IMR-90 (cell line): ENCODE data around the gene NUP88. TPM values are rescaled to one million over a fixed set of nuclear protein-coding genes. Genes with fewer than 3 reads are reported as not detected.

ENCODE experiments used
- ATAC-seq: fragments of 200-7000 bp; cut with Tn5 transposase; 2 replicates; pipeline ENCODE4 v1.9.1; 2020; ENCODE audit warnings: low read depth, mild to moderate bottlenecking, moderate library complexity
- BruUV-seq: library from RNA; stranded (reverse); fragments of 400-500 nt; replicated peaks from 2 replicates; lab custom pipeline; 2021; lab: Mats Ljungman, UMichigan
- CTCF ChIA-PET: fragments of 300-600 bp; formaldehyde crosslinking; extraction: SDS; loops from one replicate; lab custom pipeline; 2021; ENCODE audit warnings: antibody characterized with exemption; lab: Yijun Ruan, JAX
- POLR2A ChIA-PET: fragments of 300-600 bp; sonication (Branson Sonifier 250); formaldehyde crosslinking; loops from one replicate; lab custom pipeline; 2022; ENCODE audit warnings: antibody characterized with exemption; ENCODE audit not compliant: unreplicated experiment; lab: Charles Lee
- DNase-seq: peaks from one replicate; pipeline ENCODE4 v3.0.0; 2013
- H2AFZ ChIP-seq: replicated peaks from 2 replicates; pipeline ENCODE3; 2013; ENCODE audit warnings: low read length, mild to moderate bottlenecking; ENCODE audit not compliant: poor library complexity
- H2AK5ac ChIP-seq: 2 replicates; pipeline ENCODE4 v1.6.1; 2013; ENCODE audit warnings: low read depth, low read length, inconsistent platforms
- H2AK9ac ChIP-seq: replicated peaks from 2 replicates; pipeline ENCODE3; 2013; ENCODE audit warnings: mild to moderate bottlenecking, low read depth, low read length, moderate library complexity; ENCODE audit not compliant: poor library complexity
- H2BK120ac ChIP-seq: 2 replicates; pipeline ENCODE4 v1.6.1; 2013; ENCODE audit warnings: low read depth, low read length, inconsistent platforms
- H2BK15ac ChIP-seq: 3 replicates; pipeline ENCODE4 v1.6.1; 2013; ENCODE audit warnings: low read depth, low read length, inconsistent platforms
- H2BK20ac ChIP-seq: 2 replicates; pipeline ENCODE4 v1.6.1; 2013; ENCODE audit warnings: low read depth, mild to moderate bottlenecking, inconsistent platforms, low read length, moderate library complexity
- H2BK5ac ChIP-seq: 2 replicates; pipeline ENCODE4 v1.6.1; 2013; ENCODE audit warnings: mild to moderate bottlenecking, low read depth, low read length, inconsistent platforms; ENCODE audit not compliant: poor library complexity, severe bottlenecking
- H3K14ac ChIP-seq: replicated peaks from 2 replicates; pipeline ENCODE4 v1.6.1; 2013; ENCODE audit warnings: low read depth, low read length, inconsistent platforms
- H3K18ac ChIP-seq: 2 replicates; pipeline ENCODE4 v1.6.1; 2013; ENCODE audit warnings: low read depth, low read length, control low read depth
- H3K23ac ChIP-seq: 2 replicates; pipeline ENCODE4 v1.6.1; 2013; ENCODE audit warnings: low read depth, low read length, inconsistent platforms
- H3K27ac ChIP-seq: 2 replicates; pipeline ENCODE4 v1.5.1; 2013; ENCODE audit warnings: mild to moderate bottlenecking, control low read depth, low read length; ENCODE audit not compliant: insufficient read depth
- H3K27me3 ChIP-seq: 2 replicates; pipeline ENCODE4 v1.6.1; 2013; ENCODE audit warnings: low read length; ENCODE audit not compliant: control insufficient read depth, insufficient read depth
- H3K36me3 ChIP-seq: 2 replicates; pipeline ENCODE4 v1.6.1; 2013; ENCODE audit warnings: low read length, mixed read lengths; ENCODE audit not compliant: control insufficient read depth, insufficient read depth
- H3K4ac ChIP-seq: 2 replicates; pipeline ENCODE4 v1.6.1; 2013; ENCODE audit warnings: low read depth, low read length, inconsistent platforms
- H3K4me1 ChIP-seq: 2 replicates; pipeline ENCODE4 v1.6.1; 2013; ENCODE audit warnings: low read length, mixed read lengths; ENCODE audit not compliant: control insufficient read depth, insufficient read depth
- H3K4me2 ChIP-seq: 2 replicates; pipeline ENCODE4 v1.6.1; 2013; ENCODE audit warnings: low read depth, mild to moderate bottlenecking, control low read depth, low read length, moderate library complexity
- H3K4me3 ChIP-seq: 2 replicates; pipeline ENCODE4 v1.5.1; 2013; ENCODE audit warnings: low read depth, mild to moderate bottlenecking, control low read depth, low read length, moderate library complexity; ENCODE audit not compliant: insufficient read depth
- H3K56ac ChIP-seq: 2 replicates; pipeline ENCODE4 v1.6.1; 2013; ENCODE audit warnings: low read length, inconsistent platforms; ENCODE audit not compliant: insufficient read depth; ENCODE audit errors: extremely low read depth
- H3K79me1 ChIP-seq, 2 experiments: 2 replicates each; pipeline ENCODE4 v1.6.1; 2013; ENCODE audit warnings: low read length in 2 of 2, inconsistent platforms in 1 of 2, low read depth in 1 of 2
- H3K9ac ChIP-seq: 2 replicates; pipeline ENCODE4 v1.6.1; 2013; ENCODE audit warnings: low read depth, low read length, control low read depth
- H3K9me1 ChIP-seq: 2 replicates; pipeline ENCODE4 v1.6.1; 2013; ENCODE audit warnings: low read length, inconsistent platforms; ENCODE audit not compliant: insufficient read depth
- H3K9me3 ChIP-seq: 2 replicates; pipeline ENCODE4 v1.6.1; 2013; ENCODE audit warnings: low read length; ENCODE audit not compliant: control insufficient read depth, insufficient read depth
- H4K20me1 ChIP-seq: 2 replicates; pipeline ENCODE4 v1.6.1; 2013; ENCODE audit warnings: low read length, inconsistent platforms; ENCODE audit not compliant: insufficient read depth
- H4K5ac ChIP-seq: 2 replicates; pipeline ENCODE4 v1.6.1; 2013; ENCODE audit warnings: mild to moderate bottlenecking, low read depth, low read length, control low read depth
- H4K8ac ChIP-seq, 2 experiments: 2 replicates each; pipeline ENCODE4 v1.6.1; 2013; ENCODE audit warnings: low read depth in 2 of 2, low read length in 2 of 2, control low read depth in 1 of 2, inconsistent platforms in 1 of 2
- H4K91ac ChIP-seq: 2 replicates; pipeline ENCODE4 v1.6.1; 2013; ENCODE audit warnings: low read depth, low read length, inconsistent platforms; ENCODE audit not compliant: insufficient read depth
- BHLHE40 ChIP-seq: fragments of 150-350 bp; IDR thresholded peaks from 2 replicates; pipeline ENCODE4 v1.6.1; 2016; ENCODE audit warnings: mild to moderate bottlenecking, low read depth, low read length
- CEBPB ChIP-seq: IDR thresholded peaks from 2 replicates; pipeline ENCODE4 v1.6.1; 2012; ENCODE audit warnings: low read depth, low read length, improper control_type of control experiment
- MAFK ChIP-seq: IDR thresholded peaks from 2 replicates; pipeline ENCODE4 v1.6.1; 2012; ENCODE audit warnings: low read depth, low read length, improper control_type of control experiment
- MXI1 ChIP-seq: IDR thresholded peaks from 2 replicates; pipeline ENCODE4 v1.6.1; 2012; ENCODE audit warnings: low read depth, mild to moderate bottlenecking, low read length, moderate library complexity, borderline replicate concordance
- NFE2L2 ChIP-seq: fragments of 150-350 bp; IDR thresholded peaks from 2 replicates; pipeline ENCODE4 v1.6.1; 2016; ENCODE audit warnings: low read depth, mild to moderate bottlenecking, low read length
- RFX5 ChIP-seq: IDR thresholded peaks from 2 replicates; pipeline ENCODE4 v1.8.0; 2012; ENCODE audit warnings: low read depth, mild to moderate bottlenecking, low read length, moderate library complexity
- SMC3 ChIP-seq: fragments of 150-350 bp; IDR thresholded peaks from 2 replicates; pipeline ENCODE4 v1.6.1; 2016; ENCODE audit warnings: low read depth, mild to moderate bottlenecking, antibody characterized with exemption, low read length, moderate library complexity
- WGBS, 2 experiments: methylation state at CpG; one replicate each; pipeline versions ENCODE4 v1.1.5 to v1.1.7; 2013; ENCODE audit warnings: missing lambda C conversion rate in 2 of 2; ENCODE audit not compliant: insufficient read length in 1 of 2; ENCODE audit errors: extremely low coverage in 2 of 2; 5-methylcytosine and 5-hydroxymethylcytosine counted together
- dilution Hi-C: fragments of 300-500 bp; cut with HindIII; formaldehyde crosslinking; loops from one replicate; pipeline ENCODE4 v1.14.3; 2018; ENCODE audit warnings: low sequenced_read_pairs; ENCODE audit not compliant: unreplicated experiment
- in situ Hi-C: fragments of 300-500 bp; cut with MboI; formaldehyde crosslinking; loops from 3 replicates; pipeline ENCODE4 v1.14.3; 2019; ENCODE audit warnings: low sequenced_read_pairs, inconsistent platforms, mixed read lengths
- intact Hi-C: fragments of 100-400 bp; cut with micrococcal nuclease; formaldehyde crosslinking; loops from 2 replicates; pipeline ENCODE4 v1.10.0; 2022
- polyA plus RNA-seq, 3 experiments: library from polyadenylated mRNA; depleted of rRNA; stranded (reverse); fragments of >200 nt; gene quantifications; 2 replicates each; pipeline ENCODE4 v1.2.3, GENCODE V29; 2012; ENCODE audit warnings: low replicate concordance in 1 of 3
- total RNA-seq: library from RNA; depleted of rRNA; stranded (reverse); fragments of >200 nt; gene quantifications from 2 replicates; pipeline ENCODE4 v1.2.3, GENCODE V29; 2012
- TF ChIP-seq, protein P1 (sequence below): fragments of 150-350 bp; IDR thresholded peaks from 2 replicates; pipeline ENCODE4 v1.6.1; 2017; ENCODE audit warnings: mild to moderate bottlenecking, antibody characterized with exemption, low read length, low read depth

The NUP88 gene
- total and polyA plus RNA-seq, 2 of the 4 experiments (the other 2 are of a cell fraction): 57.0 to 83.7 TPM

DNA sequence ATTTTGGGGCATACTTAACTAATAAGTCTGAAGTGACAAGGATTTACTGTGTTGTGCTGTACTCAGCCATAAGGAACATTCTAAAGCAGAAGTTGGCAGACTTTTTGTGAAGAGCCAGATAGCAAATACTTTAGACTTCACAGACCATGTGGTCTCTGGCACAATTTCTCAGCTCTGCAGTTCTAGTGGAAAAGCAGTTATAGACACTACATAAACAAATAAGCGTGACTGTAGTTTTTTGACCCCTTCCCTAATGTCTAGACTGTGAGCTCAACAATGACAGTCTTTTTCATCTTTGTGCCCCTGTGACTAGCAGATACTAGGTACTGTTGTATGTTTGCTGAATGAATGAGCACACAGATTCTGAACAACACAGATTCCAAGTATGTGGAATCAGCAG, 5.4 kb upstream of the NUP88 start:
- H3K27ac ChIP-seq: no peak overlapping the region
- no peak; the same call in 1 of the 2 replicates for ATAC-seq
- H3K36me3 ChIP-seq: peaks cover 45% of the 10 kb centered on the region
- no CpG with 5 or more reads among the region's 1 CpG for WGBS, 2 experiments
- TF ChIP-seq MAFK (no peak), NFE2L2 (no peak), CEBPB (no peak), SMC3 (no peak), MXI1 (peak; percentile 40; the same call in 1 of the 2 replicates), BHLHE40 (0 out of 2 replicates have a peak, but pooled peaks have one; percentile 10), RFX5 (no peak)
- TF ChIP-seq, protein P1, sequence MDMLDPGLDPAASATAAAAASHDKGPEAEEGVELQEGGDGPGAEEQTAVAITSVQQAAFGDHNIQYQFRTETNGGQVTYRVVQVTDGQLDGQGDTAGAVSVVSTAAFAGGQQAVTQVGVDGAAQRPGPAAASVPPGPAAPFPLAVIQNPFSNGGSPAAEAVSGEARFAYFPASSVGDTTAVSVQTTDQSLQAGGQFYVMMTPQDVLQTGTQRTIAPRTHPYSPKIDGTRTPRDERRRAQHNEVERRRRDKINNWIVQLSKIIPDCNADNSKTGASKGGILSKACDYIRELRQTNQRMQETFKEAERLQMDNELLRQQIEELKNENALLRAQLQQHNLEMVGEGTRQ: no peak
- ChIA-PET POLR2A (no interaction called here), CTCF (no interaction called here)
- H2AK5ac ChIP-seq: no peak overlapping the region
- DNase-seq: peak; percentile 69
- H2AFZ ChIP-seq: no peak overlapping the region
- no peak overlapping the region for H3K4me2 ChIP-seq
- H3K9ac ChIP-seq: no peak overlapping the region
- no peak overlapping the region for H4K5ac ChIP-seq
- H2BK20ac ChIP-seq: no peak overlapping the region
- H3K27me3 ChIP-seq: no peaks in the 10 kb centered on the region
- no peak overlapping the region for H2BK5ac ChIP-seq
- intact Hi-C loops: no loop called here
- no peak overlapping the region for H3K4me3 ChIP-seq
- H3K4ac ChIP-seq: no peak overlapping the region
- dilution Hi-C loops: no loop called here
- H3K56ac ChIP-seq: no peak overlapping the region
- H3K4me1 ChIP-seq: peaks cover 6% of the 10 kb centered on the region
- in situ Hi-C loops: no loop called here
- H2BK15ac ChIP-seq: no peak overlapping the region
- H2AK9ac ChIP-seq: no peak overlapping the region
- no peak overlapping the region for H2BK120ac ChIP-seq
- peaks cover 6% of the 10 kb centered on the region; the same call in 1 of the 2 replicates for H4K20me1 ChIP-seq
- H3K23ac ChIP-seq: no peak overlapping the region
- H4K8ac ChIP-seq: no peak overlapping the region
- H3K79me1 ChIP-seq: peaks cover 48 to 75% of the 10 kb centered on the region in 2 experiments
- no peak overlapping the region for H3K14ac ChIP-seq
- BruUV-seq: no TSS peak
- no peaks in the 10 kb centered on the region for H3K9me3 ChIP-seq
- no peak overlapping the region for H3K18ac ChIP-seq
- peaks cover 24% of the 10 kb centered on the region for H3K9me1 ChIP-seq
- H4K91ac ChIP-seq: no peak overlapping the region
